ENCODE results near the gene EMILIN1. TPM values are rescaled to one million over a fixed set of nuclear protein-coding genes. Genes with fewer than 3 reads are reported as not detected.

EMILIN1 gene
- total RNA-seq, 1 experiment from 2014 or later, result 0.31 TPM

- POLR2A ChIA-PET, result no interaction called here
- DNase-seq (ENCODE audit: low read depth, low spot score) (no peak), ATAC-seq (no peak)
- H3K36me3 ChIP-seq (ENCODE audit: control insufficient read depth, insufficient read depth, low read length), result peaks cover 8% of the 10 kb centered on the region
- in situ Hi-C loops (cut with HindIII; ENCODE audit: low pct_unique_long_range_greater_than_20kb, low sequenced_read_pairs), result no loop called here
- H3K9me3 ChIP-seq (ENCODE audit: control insufficient read depth, insufficient read depth, low read depth, low read length), result no peaks in the 10 kb centered on the region
- intact Hi-C loops (cut with micrococcal nuclease; ENCODE audit: unreplicated experiment), result no loop called here
- no peak overlapping the region for H3K27ac ChIP-seq (ENCODE audit: low read length)
- H3K27me3 ChIP-seq (ENCODE audit: control insufficient read depth, insufficient read depth, low read length), result no peaks in the 10 kb centered on the region
- no TSS peak for BruUV-seq (replicated peaks)
- H3K4me1 ChIP-seq (ENCODE audit: control insufficient read depth, insufficient read depth, low read length), result no peaks in the 10 kb centered on the region
- CTCF ChIA-PET, result no interaction called here
- TF ChIP-seq POLR2AphosphoS5 (IDR thresholded peaks at IDR 0.05; ENCODE audit: low read depth, low read length) (no peak), REST (IDR thresholded peaks at IDR 0.05; ENCODE audit: insufficient read depth in 1 of 2, low read depth in 2 of 2, low read length in 1 of 2) (no peak), TCF7L2 (IDR thresholded peaks at IDR 0.05; ENCODE audit: low read depth, low read length) (no peak), SIN3A (IDR thresholded peaks at IDR 0.05; ENCODE audit: borderline replicate concordance, insufficient read depth, low read depth, low read length) (no peak)
- TF ChIP-seq, protein P1, sequence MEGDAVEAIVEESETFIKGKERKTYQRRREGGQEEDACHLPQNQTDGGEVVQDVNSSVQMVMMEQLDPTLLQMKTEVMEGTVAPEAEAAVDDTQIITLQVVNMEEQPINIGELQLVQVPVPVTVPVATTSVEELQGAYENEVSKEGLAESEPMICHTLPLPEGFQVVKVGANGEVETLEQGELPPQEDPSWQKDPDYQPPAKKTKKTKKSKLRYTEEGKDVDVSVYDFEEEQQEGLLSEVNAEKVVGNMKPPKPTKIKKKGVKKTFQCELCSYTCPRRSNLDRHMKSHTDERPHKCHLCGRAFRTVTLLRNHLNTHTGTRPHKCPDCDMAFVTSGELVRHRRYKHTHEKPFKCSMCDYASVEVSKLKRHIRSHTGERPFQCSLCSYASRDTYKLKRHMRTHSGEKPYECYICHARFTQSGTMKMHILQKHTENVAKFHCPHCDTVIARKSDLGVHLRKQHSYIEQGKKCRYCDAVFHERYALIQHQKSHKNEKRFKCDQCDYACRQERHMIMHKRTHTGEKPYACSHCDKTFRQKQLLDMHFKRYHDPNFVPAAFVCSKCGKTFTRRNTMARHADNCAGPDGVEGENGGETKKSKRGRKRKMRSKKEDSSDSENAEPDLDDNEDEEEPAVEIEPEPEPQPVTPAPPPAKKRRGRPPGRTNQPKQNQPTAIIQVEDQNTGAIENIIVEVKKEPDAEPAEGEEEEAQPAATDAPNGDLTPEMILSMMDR (IDR thresholded peaks at IDR 0.05), result no peak
- no peak overlapping the region for H3K4me3 ChIP-seq (ENCODE audit: low read depth in 2 of 2, low read length in 2 of 2)
Measured at GRCh38 chr2:27039426-27039825, 39.0 kb upstream of the EMILIN1 start.

- H3K36me3 ChIP-seq (ENCODE audit: control insufficient read depth, insufficient read depth, low read length), result peaks cover 8% of the 10 kb centered on the region
- DNase-seq (ENCODE audit: low read depth, low spot score) (no peak), ATAC-seq (no peak)
- no peak for TF ChIP-seq SIN3A (IDR thresholded peaks at IDR 0.05; ENCODE audit: borderline replicate concordance, insufficient read depth, low read depth, low read length)
- no peak for TF ChIP-seq TCF7L2 (IDR thresholded peaks at IDR 0.05; ENCODE audit: low read depth, low read length)
- TF ChIP-seq, protein P1 (IDR thresholded peaks at IDR 0.05), result no peak
- no peak for TF ChIP-seq POLR2AphosphoS5 (IDR thresholded peaks at IDR 0.05; ENCODE audit: low read depth, low read length)
- no peak for TF ChIP-seq REST (IDR thresholded peaks at IDR 0.05; ENCODE audit: insufficient read depth in 1 of 2, low read depth in 2 of 2, low read length in 1 of 2)
- H3K27me3 ChIP-seq (ENCODE audit: control insufficient read depth, insufficient read depth, low read length), result no peaks in the 10 kb centered on the region
- ChIA-PET CTCF (no interaction called here), POLR2A (no interaction called here)
- intact Hi-C loops (cut with micrococcal nuclease; ENCODE audit: unreplicated experiment) (no loop called here), in situ Hi-C loops (cut with HindIII; ENCODE audit: low pct_unique_long_range_greater_than_20kb, low sequenced_read_pairs) (no loop called here)
- no TSS peak for BruUV-seq (replicated peaks)
- H3K4me3 ChIP-seq (ENCODE audit: low read depth in 2 of 2, low read length in 2 of 2), result no peak overlapping the region
- H3K27ac ChIP-seq (ENCODE audit: low read length), result no peak overlapping the region
- no peaks in the 10 kb centered on the region for H3K4me1 ChIP-seq (ENCODE audit: control insufficient read depth, insufficient read depth, low read length)
- no peaks in the 10 kb centered on the region for H3K9me3 ChIP-seq (ENCODE audit: control insufficient read depth, insufficient read depth, low read depth, low read length)
Measured at GRCh38 chr2:27039871-27040270, 38.5 kb upstream of the EMILIN1 start.

Data from Panc1 (cell line).